Ishikawa (cell line): Measurements from ENCODE around the gene SLIT3.

Experiments
- CEBPB ChIP-seq: IDR thresholded peaks from 2 replicates; pipeline ENCODE4 v1.6.1; 2012
- EGR1 ChIP-seq: IDR thresholded peaks from 2 replicates; pipeline ENCODE4 v1.6.1; 2012
- FOXM1 ChIP-seq: IDR thresholded peaks from 2 replicates; pipeline ENCODE4 v1.6.1; 2012; ENCODE audit warnings: low read depth, borderline replicate concordance
- MAX ChIP-seq: IDR thresholded peaks from 2 replicates; pipeline ENCODE4 v1.6.1; 2012
- TAF1 ChIP-seq: IDR thresholded peaks from 2 replicates; pipeline ENCODE4 v1.6.1; 2012; ENCODE audit warnings: low read depth, mild to moderate bottlenecking
- TCF12 ChIP-seq: IDR thresholded peaks from 2 replicates; pipeline ENCODE4 v1.6.1; 2012; ENCODE audit warnings: low read depth
- TEAD4 ChIP-seq: IDR thresholded peaks from 2 replicates; pipeline ENCODE4 v1.6.1; 2012
- USF1 ChIP-seq: IDR thresholded peaks from 2 replicates; pipeline ENCODE4 v1.6.1; 2012

- TF ChIP-seq MAX (no peak), EGR1 (no peak), USF1 (no peak), TCF12 (no peak), CEBPB (no peak), FOXM1 (no peak), TAF1 (no peak), TEAD4 (no peak)
Observed at GRCh38 chr5:169011009-169011408, 289.9 kb downstream of the SLIT3 start.
